CD4-positive, alpha-beta T cell treated with Interleukin-15 for 1 hour (primary cell): Measurements from ENCODE around the gene FOXM1.
"Not testable (repeated sequence)": the region's sequence is repeated elsewhere in the genome, so short reads cannot be mapped to it uniquely, and the experiment has no call there.

Experiments used
- DNase-seq: peaks from one replicate; pipeline ENCODE4 v3.0.0-alpha.2; 2020

The FOXM1 gene

GRCh38 chr12:2877953-2878732, 1.2 kb upstream of the FOXM1 start:
- no peak for DNase-seq

- no peak for DNase-seq
These were observed 435 bp downstream of the FOXM1 start for GRCh38 chr12:2876431-2877046.

- not testable (repeated sequence) for DNase-seq
These were observed 7.9 kb downstream of the FOXM1 start for GRCh38 chr12:2868986-2869632.

- no peak for DNase-seq
These were observed 12.8 kb downstream of the FOXM1 start for GRCh38 chr12:2864198-2864597.

GRCh38 chr12:2863402-2863801, 13.6 kb downstream of the FOXM1 start:
- DNase-seq, result not testable (repeated sequence)

GRCh38 chr12:2862876-2863275, 14.1 kb downstream of the FOXM1 start:
- no peak for DNase-seq

- DNase-seq, result no peak
These were observed 16.8 kb downstream of the FOXM1 start for GRCh38 chr12:2860170-2860569.

GRCh38 chr12:2858944-2859421, 18.0 kb downstream of the FOXM1 start:
- no peak for DNase-seq

- no peak for DNase-seq
These were observed 18.6 kb downstream of the FOXM1 start for GRCh38 chr12:2858334-2858733.

GRCh38 chr12:2857576-2857975, 19.4 kb downstream of the FOXM1 start:
- no peak for DNase-seq

- DNase-seq, result no peak
These were observed 19.9 kb downstream of the FOXM1 start, which contains the start of gene TEX52 for GRCh38 chr12:2857021-2857431. Gene TEX52, minus strand, starts transcription at chr12:2857039. Its CDS starts 13 bp downstream, at chr12:2857026.

GRCh38 chr12:2856051-2856450, 20.9 kb downstream of the FOXM1 start:
- DNase-seq, result no peak

- DNase-seq, result no peak
These were observed 21.4 kb downstream of the FOXM1 start for GRCh38 chr12:2855546-2855945.

GRCh38 chr12:2854669-2855453, 22.1 kb downstream of the FOXM1 start:
- DNase-seq, result no peak

- DNase-seq, result no peak
These were observed 23.3 kb downstream of the FOXM1 start for GRCh38 chr12:2853626-2854025.

GRCh38 chr12:2851931-2852330, 25.0 kb downstream of the FOXM1 start:
- no peak for DNase-seq

- no peak for DNase-seq
These were observed 31.7 kb downstream of the FOXM1 start for GRCh38 chr12:2845280-2845679.

GRCh38 chr12:2844786-2845185, 32.2 kb downstream of the FOXM1 start:
- no peak for DNase-seq

GRCh38 chr12:2842948-2843347, 34.0 kb downstream of the FOXM1 start:
- no peak for DNase-seq

GRCh38 chr12:2841056-2841650, 35.8 kb downstream of the FOXM1 start:
- DNase-seq, result no peak

GRCh38 chr12:2836574-2836973, 40.4 kb downstream of the FOXM1 start:
- DNase-seq, result no peak

GRCh38 chr12:2835691-2836403, 41.1 kb downstream of the FOXM1 start:
- DNase-seq, result no peak
